Measurements from ENCODE around the gene ZNF763. TPM values are rescaled to one million over a fixed set of nuclear protein-coding genes. Genes with fewer than 3 reads are reported as not detected.
"Not testable (repeated sequence)": the region's sequence is repeated elsewhere in the genome, so short reads cannot be mapped to it uniquely, and the experiment has no call there.

Gene ZNF763
- total RNA-seq, 2 experiments from 2014 or later, result 2.5 to 2.9 TPM

- H3K9me3 Mint-ChIP-seq, result peaks cover 8% of the 10 kb centered on the region
- H3K4me1 Mint-ChIP-seq (ENCODE audit: low read depth), result no peaks in the 10 kb centered on the region
- POLR2A ChIA-PET, result no interaction called here
- TF ChIP-seq, protein P1, sequence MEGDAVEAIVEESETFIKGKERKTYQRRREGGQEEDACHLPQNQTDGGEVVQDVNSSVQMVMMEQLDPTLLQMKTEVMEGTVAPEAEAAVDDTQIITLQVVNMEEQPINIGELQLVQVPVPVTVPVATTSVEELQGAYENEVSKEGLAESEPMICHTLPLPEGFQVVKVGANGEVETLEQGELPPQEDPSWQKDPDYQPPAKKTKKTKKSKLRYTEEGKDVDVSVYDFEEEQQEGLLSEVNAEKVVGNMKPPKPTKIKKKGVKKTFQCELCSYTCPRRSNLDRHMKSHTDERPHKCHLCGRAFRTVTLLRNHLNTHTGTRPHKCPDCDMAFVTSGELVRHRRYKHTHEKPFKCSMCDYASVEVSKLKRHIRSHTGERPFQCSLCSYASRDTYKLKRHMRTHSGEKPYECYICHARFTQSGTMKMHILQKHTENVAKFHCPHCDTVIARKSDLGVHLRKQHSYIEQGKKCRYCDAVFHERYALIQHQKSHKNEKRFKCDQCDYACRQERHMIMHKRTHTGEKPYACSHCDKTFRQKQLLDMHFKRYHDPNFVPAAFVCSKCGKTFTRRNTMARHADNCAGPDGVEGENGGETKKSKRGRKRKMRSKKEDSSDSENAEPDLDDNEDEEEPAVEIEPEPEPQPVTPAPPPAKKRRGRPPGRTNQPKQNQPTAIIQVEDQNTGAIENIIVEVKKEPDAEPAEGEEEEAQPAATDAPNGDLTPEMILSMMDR (IDR thresholded peaks at IDR 0.05), result no peak
- H3K4me1 ChIP-seq (ENCODE audit: insufficient read depth, low read length), result no peaks in the 10 kb centered on the region
- no peak for DNase-seq
- H3K36me3 ChIP-seq (ENCODE audit: insufficient read depth, low read length), result peaks cover 59% of the 10 kb centered on the region
- intact Hi-C loops (cut with DNase I, micrococcal nuclease), result no loop called here
- no peak overlapping the region for H3K27ac Mint-ChIP-seq
- no peak overlapping the region for H3K4me3 Mint-ChIP-seq
- H3K27me3 Mint-ChIP-seq, result no peaks in the 10 kb centered on the region
- H3K27ac ChIP-seq (ENCODE audit: low read depth in 1 of 2, low read length in 2 of 2), result no peak overlapping the region
- H3K9me3 ChIP-seq (ENCODE audit: control insufficient read depth in 1 of 2, insufficient read depth in 1 of 2, low read length in 2 of 2), result peaks cover 62 to 98% of the 10 kb centered on the region in 2 experiments
- peaks cover 96% of the 10 kb centered on the region for H3K36me3 Mint-ChIP-seq (ENCODE audit: low read depth)
- H3K4me3 ChIP-seq (ENCODE audit: low read length), result no peak overlapping the region
- ATAC-seq (ENCODE audit: poor library complexity), result no peak
- CTCF ChIA-PET, result no interaction called here
- H3K27me3 ChIP-seq (ENCODE audit: control insufficient read depth in 1 of 2, insufficient read depth in 2 of 2, low read length in 2 of 2), result no peaks in the 10 kb centered on the region
These were observed 16.2 kb upstream of the ZNF763 start for GRCh38 chr19:11948646-11949045.

GRCh38 chr19:11949201-11949600, 15.6 kb upstream of the ZNF763 start:
- Histone ChIP-seq H3K36me3 (ENCODE audit: insufficient read depth, low read length) (peaks cover 54% of the 10 kb centered on the region), H3K9me3 (ENCODE audit: control insufficient read depth in 1 of 2, insufficient read depth in 1 of 2, low read length in 2 of 2) (peaks cover 60 to 98% of the 10 kb centered on the region in 2 experiments), H3K4me1 (ENCODE audit: insufficient read depth, low read length) (no peaks in the 10 kb centered on the region), H3K27me3 (ENCODE audit: control insufficient read depth in 1 of 2, insufficient read depth in 2 of 2, low read length in 2 of 2) (no peaks in the 10 kb centered on the region), H3K4me3 (ENCODE audit: low read length) (no peak overlapping the region), H3K27ac (ENCODE audit: low read depth in 1 of 2, low read length in 2 of 2) (no peak overlapping the region)
- ATAC-seq (ENCODE audit: poor library complexity), result no peak
- ChIA-PET POLR2A (no interaction called here), CTCF (no interaction called here)
- Mint-ChIP-seq H3K27ac (no peak overlapping the region), H3K27me3 (no peaks in the 10 kb centered on the region), H3K4me1 (ENCODE audit: low read depth) (no peaks in the 10 kb centered on the region), H3K36me3 (ENCODE audit: low read depth) (peaks cover 96% of the 10 kb centered on the region), H3K4me3 (no peak overlapping the region), H3K9me3 (peaks cover 8% of the 10 kb centered on the region)
- intact Hi-C loops (cut with DNase I, micrococcal nuclease), result no loop called here
- TF ChIP-seq, protein P1 (IDR thresholded peaks at IDR 0.05), result no peak
- DNase-seq, result no peak

- H3K27ac ChIP-seq (ENCODE audit: low read depth in 1 of 2, low read length in 2 of 2); POLR2A ChIA-PET; H3K4me3 Mint-ChIP-seq; H3K27ac Mint-ChIP-seq; H3K4me1 ChIP-seq (ENCODE audit: insufficient read depth, low read length); DNase-seq; CTCF ChIA-PET; H3K9me3 Mint-ChIP-seq; H3K27me3 Mint-ChIP-seq; ATAC-seq (ENCODE audit: poor library complexity); H3K4me3 ChIP-seq (ENCODE audit: low read length); H3K4me1 Mint-ChIP-seq (ENCODE audit: low read depth); H3K27me3 ChIP-seq (ENCODE audit: control insufficient read depth in 1 of 2, insufficient read depth in 2 of 2, low read length in 2 of 2): not testable (repeated sequence)
- H3K36me3 ChIP-seq (ENCODE audit: insufficient read depth, low read length), result peaks cover 50% of the 10 kb centered on the region
- peaks cover 62 to 98% of the 10 kb centered on the region in 2 experiments for H3K9me3 ChIP-seq (ENCODE audit: control insufficient read depth in 1 of 2, insufficient read depth in 1 of 2, low read length in 2 of 2)
- peaks cover 96% of the 10 kb centered on the region for H3K36me3 Mint-ChIP-seq (ENCODE audit: low read depth)
- intact Hi-C loops (cut with DNase I, micrococcal nuclease), result loop anchor here in 1 of 2 experiments (10.0 kb wide), 1 partner anchor 565 kb away; no protein-coding TSS in a partner anchor
These were observed 15.2 kb upstream of the ZNF763 start for GRCh38 chr19:11949614-11950080.

DNA sequence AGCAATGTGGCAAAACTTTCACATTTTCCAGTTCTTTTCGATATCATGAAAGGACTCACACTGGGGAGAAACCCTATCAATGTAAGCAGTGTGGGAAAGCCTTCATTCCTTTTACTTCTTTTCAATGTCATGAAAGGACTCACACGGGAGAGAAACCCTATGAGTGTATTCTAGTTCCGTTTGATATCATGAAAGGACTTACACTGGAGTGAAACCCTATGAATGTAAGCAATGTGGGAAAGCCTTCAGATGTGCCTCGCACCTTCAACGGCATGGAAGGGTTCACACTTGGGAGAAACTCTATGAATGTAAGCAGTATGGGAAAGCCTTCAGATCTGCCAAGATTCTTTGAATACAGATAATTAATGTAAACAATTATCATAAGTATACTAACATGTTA, 14.5 kb upstream of the ZNF763 start:
- peaks cover 48% of the 10 kb centered on the region for H3K36me3 ChIP-seq (ENCODE audit: insufficient read depth, low read length)
- CTCF ChIA-PET, result no interaction called here
- no peaks in the 10 kb centered on the region for H3K27me3 Mint-ChIP-seq
- DNase-seq, result no peak
- no peaks in the 10 kb centered on the region for H3K27me3 ChIP-seq (ENCODE audit: control insufficient read depth in 1 of 2, insufficient read depth in 2 of 2, low read length in 2 of 2)
- peaks cover 93% of the 10 kb centered on the region for H3K36me3 Mint-ChIP-seq (ENCODE audit: low read depth)
- no peak overlapping the region for H3K27ac ChIP-seq (ENCODE audit: low read depth in 1 of 2, low read length in 2 of 2)
- TF ChIP-seq, protein P1 (IDR thresholded peaks at IDR 0.05), result no peak
- no peak overlapping the region for H3K4me3 Mint-ChIP-seq
- intact Hi-C loops (cut with DNase I, micrococcal nuclease), result loop anchor here in 1 of 2 experiments (10.0 kb wide), 1 partner anchor 564 kb away; no protein-coding TSS in a partner anchor
- no peak for ATAC-seq (ENCODE audit: poor library complexity)
- H3K27ac Mint-ChIP-seq, result no peak overlapping the region
- no peaks in the 10 kb centered on the region for H3K4me1 ChIP-seq (ENCODE audit: insufficient read depth, low read length)
- H3K4me3 ChIP-seq (ENCODE audit: low read length), result no peak overlapping the region
- POLR2A ChIA-PET, result no interaction called here
- peaks cover 5% of the 10 kb centered on the region for H3K9me3 Mint-ChIP-seq
- no peaks in the 10 kb centered on the region for H3K4me1 Mint-ChIP-seq (ENCODE audit: low read depth)
- peaks cover 61 to 96% of the 10 kb centered on the region in 2 experiments for H3K9me3 ChIP-seq (ENCODE audit: control insufficient read depth in 1 of 2, insufficient read depth in 1 of 2, low read length in 2 of 2)
